Retinal pigment epithelial cell (primary cell): ENCODE measurements around the gene RASL10B.

Source experiments
- DNase-seq: peaks from one replicate; pipeline ENCODE4 v3.0.0-alpha.2; 2010; ENCODE audit warnings: low read depth
- H3K4me3 ChIP-seq: 2 replicates; pipeline ENCODE4 v1.5.1; 2011; ENCODE audit warnings: mild to moderate bottlenecking, low read length, control low read depth, moderate library complexity
- CTCF ChIP-seq: conservative IDR thresholded peaks from 2 replicates; pipeline ENCODE4 v1.5.1; 2011; ENCODE audit warnings: low read depth, low read length, control low read depth, inconsistent platforms

Gene RASL10B

GRCh38 chr17:35708951-35709350 lies 22.5 kb upstream of the RASL10B start:
- no peak for TF ChIP-seq CTCF
- H3K4me3 ChIP-seq: no peak overlapping the region
- no peak for DNase-seq

- TF ChIP-seq CTCF: no peak
- DNase-seq: no peak
- no peak overlapping the region for H3K4me3 ChIP-seq
Measured at GRCh38 chr17:35709874-35710273, 21.6 kb upstream of the RASL10B start.

- TF ChIP-seq CTCF: no peak
- DNase-seq: no peak
- H3K4me3 ChIP-seq: no peak overlapping the region
Measured at GRCh38 chr17:35710950-35711349, 20.5 kb upstream of the RASL10B start.

GRCh38 chr17:35713069-35713728 lies 18.2 kb upstream of the RASL10B start:
- H3K4me3 ChIP-seq: no peak overlapping the region
- TF ChIP-seq CTCF: no peak
- DNase-seq: peak; percentile 85

- H3K4me3 ChIP-seq: no peak overlapping the region
- no peak for TF ChIP-seq CTCF
- no peak for DNase-seq
Measured at GRCh38 chr17:35714988-35715387, 16.5 kb upstream of the RASL10B start.

DNA sequence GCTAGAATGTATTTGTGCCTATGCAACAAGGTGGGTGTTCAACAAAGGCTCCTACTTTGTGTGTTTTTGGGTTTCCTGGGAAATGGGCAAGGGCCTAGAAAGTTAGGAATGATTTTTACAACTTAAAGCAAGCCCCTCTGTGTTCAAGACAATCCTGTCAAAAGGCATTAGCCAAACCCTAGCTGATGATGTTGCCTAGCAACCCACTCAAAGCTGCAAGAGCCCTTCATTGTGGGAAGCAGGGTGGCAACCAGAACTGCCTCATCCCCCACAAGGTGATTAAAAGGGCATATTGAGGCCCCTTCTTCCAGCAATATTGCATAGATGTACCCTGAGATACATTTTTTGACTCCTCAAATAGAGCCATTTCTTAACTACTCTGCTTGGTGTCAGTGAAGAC lies 16.0 kb upstream of the RASL10B start:
- TF ChIP-seq CTCF: no peak
- no peak overlapping the region for H3K4me3 ChIP-seq
- DNase-seq: no peak

DNA sequence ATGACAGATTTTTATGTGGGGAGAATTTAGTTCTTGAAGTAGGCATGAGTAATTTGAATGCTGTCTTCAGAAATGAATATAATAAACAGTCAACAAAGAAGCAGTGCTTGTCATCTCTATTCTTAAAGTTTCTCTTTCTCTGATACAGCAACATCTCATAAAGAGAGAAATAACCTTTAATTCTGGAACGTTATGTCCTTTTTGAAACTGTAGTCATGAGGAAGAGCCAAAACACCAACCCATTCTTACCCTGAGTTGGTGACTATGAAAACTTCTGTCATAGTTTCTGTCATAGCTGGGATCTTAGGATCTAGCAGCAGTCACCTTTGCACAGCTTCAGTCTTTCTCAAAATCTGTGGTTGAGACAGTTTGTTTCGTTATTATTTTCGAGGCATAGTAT lies 15.3 kb upstream of the RASL10B start:
- TF ChIP-seq CTCF: no peak
- DNase-seq: no peak
- no peak overlapping the region for H3K4me3 ChIP-seq
